Stimulated activated CD8-positive, alpha-beta memory T cell treated with anti-CD3 and anti-CD28 coated beads, Interleukin-2, amount 100 ng/mL, for 1 hour (primary cell): ENCODE measurements around the gene TTLL8.

Experiments used
- DNase-seq, 2 donors: peaks; one replicate each; pipeline ENCODE4 v3.0.0-alpha.2; 2020; ENCODE audit warnings: low read depth in 2 of 2

TTLL8 gene

GRCh38 chr22:50082961-50083461 is 24.9 kb upstream of the TTLL8 start:
- DNase-seq: no peak

GRCh38 chr22:50082197-50082715 is 24.2 kb upstream of the TTLL8 start:
- DNase-seq: no peak

- no peak for DNase-seq
Observed at GRCh38 chr22:50081426-50082196, 23.5 kb upstream of the TTLL8 start.

- DNase-seq: no peak
Observed at GRCh38 chr22:50080077-50080465, 22.0 kb upstream of the TTLL8 start.

- no peak for DNase-seq
Observed at GRCh38 chr22:50078761-50079160, 20.7 kb upstream of the TTLL8 start.

GRCh38 chr22:50078246-50078645 is 20.1 kb upstream of the TTLL8 start:
- DNase-seq: no peak

- DNase-seq: no peak
Observed at GRCh38 chr22:50076646-50077535, 18.8 kb upstream of the TTLL8 start.

GRCh38 chr22:50074551-50075530 is 16.7 kb upstream of the TTLL8 start:
- DNase-seq: no peak

GRCh38 chr22:50074056-50074455 is 16.0 kb upstream of the TTLL8 start:
- no peak for DNase-seq

- no peak for DNase-seq
Observed at GRCh38 chr22:50072714-50073538, 14.8 kb upstream of the TTLL8 start.

GRCh38 chr22:50072167-50072555 is 14.1 kb upstream of the TTLL8 start:
- DNase-seq: no peak

GRCh38 chr22:50071432-50072166 is 13.5 kb upstream of the TTLL8 start:
- DNase-seq: no peak

- no peak for DNase-seq
Observed at GRCh38 chr22:50070366-50070765, 12.3 kb upstream of the TTLL8 start.

- DNase-seq: no peak
Observed at GRCh38 chr22:50068096-50068495, 10.0 kb upstream of the TTLL8 start.

- DNase-seq: no peak
Observed at GRCh38 chr22:50067244-50067643, 9.1 kb upstream of the TTLL8 start.

- DNase-seq: no peak
Observed at GRCh38 chr22:50064453-50064852, 6.4 kb upstream of the TTLL8 start.

- no peak for DNase-seq
Observed at GRCh38 chr22:50063589-50064393, 5.7 kb upstream of the TTLL8 start.

- no peak for DNase-seq
Observed at GRCh38 chr22:50062509-50063135, 4.5 kb upstream of the TTLL8 start.
